ENCODE measurements around the gene MAP4. TPM values are rescaled to one million over a fixed set of nuclear protein-coding genes. Genes with fewer than 3 reads are reported as not detected.

The MAP4 gene
- total and polyA plus RNA-seq, 2 of the 13 experiments (the other 11 are each of a cell fraction or from before 2014, with no cell fraction given) = 33.1 to 38.7 TPM

DNA sequence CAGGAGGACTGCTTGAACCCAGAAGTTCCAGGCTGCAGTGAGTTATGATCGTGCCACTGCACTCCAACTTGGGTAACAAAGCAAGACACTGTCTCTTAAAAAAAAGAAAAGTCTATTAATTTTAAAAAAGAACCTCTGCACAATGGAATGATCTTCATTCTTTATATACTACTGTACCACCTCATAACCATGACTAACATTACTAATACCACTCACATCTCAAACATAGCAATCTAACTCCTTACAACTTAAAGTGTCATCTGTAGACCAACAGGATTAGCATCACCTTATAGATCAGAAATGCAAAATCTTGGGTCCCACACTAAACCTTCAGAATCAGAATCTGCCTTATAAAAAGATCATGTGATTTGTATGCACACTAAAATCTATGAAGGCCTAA is 48.8 kb upstream of the MAP4 start:
- Histone ChIP-seq H3K4me3 (replicated peaks in 1 of 3; ENCODE audit: insufficient read depth in 1 of 3, low read depth in 2 of 3, low read length in 3 of 3) (no peak overlapping the region), H3K9ac (ENCODE audit: insufficient read depth, low read depth, low read length) (no peak overlapping the region), H2AFZ (ENCODE audit: low read length) (no peak overlapping the region), H3K27me3 (ENCODE audit: control insufficient read depth in 1 of 2, insufficient read depth in 2 of 2, low read length in 2 of 2) (no peaks in the 10 kb centered on the region), H3K36me3 (replicated peaks in 1 of 2; ENCODE audit: control insufficient read depth in 1 of 2, insufficient read depth in 2 of 2, low read length in 2 of 2) (peaks cover 0 to 11% of the 10 kb centered on the region in 2 experiments; a peak in 2 of 5 replicates), H3K4me2 (ENCODE audit: low read depth, low read length) (no peak overlapping the region), H3K9me3 (ENCODE audit: low read length) (no peaks in the 10 kb centered on the region), H3K4me1 (ENCODE audit: insufficient read depth, low read length) (peaks cover 17% of the 10 kb centered on the region), H3K79me2 (ENCODE audit: insufficient read depth, low read length) (peaks cover 76% of the 10 kb centered on the region), H3K27ac (ENCODE audit: extremely low read length, insufficient read depth, low read length) (no peak overlapping the region), H4K20me1 (ENCODE audit: insufficient read depth, low read length) (peaks cover 2% of the 10 kb centered on the region)
- WGBS (ENCODE audit: low lambda C conversion rate) = 95% methylated on average over 1 of the region's 1 CpG
- FAIRE-seq = no peak
- ATAC-seq = no peak
- no peak for TF ChIP-seq BHLHE40 (IDR thresholded peaks at IDR 0.05; ENCODE audit: low read length)
- TF ChIP-seq BCL6 (CRISPR knock-in tag; IDR thresholded peaks at IDR 0.05) = no peak
- no peak for TF ChIP-seq ESRRA (CRISPR knock-in tag; IDR thresholded peaks at IDR 0.05; ENCODE audit: low read depth)
- no peak for TF ChIP-seq ZNF557 (CRISPR knock-in tag; IDR thresholded peaks at IDR 0.05)
- no peak for TF ChIP-seq MNT (IDR thresholded peaks at IDR 0.05)
- TF ChIP-seq, protein P1, sequence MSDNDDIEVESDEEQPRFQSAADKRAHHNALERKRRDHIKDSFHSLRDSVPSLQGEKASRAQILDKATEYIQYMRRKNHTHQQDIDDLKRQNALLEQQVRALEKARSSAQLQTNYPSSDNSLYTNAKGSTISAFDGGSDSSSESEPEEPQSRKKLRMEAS (IDR thresholded peaks at IDR 0.05) = no peak
- TF ChIP-seq U2AF2 (IDR thresholded peaks at IDR 0.05; ENCODE audit: low read depth, low read length) = no peak
- TF ChIP-seq ARNTL (CRISPR knock-in tag; IDR thresholded peaks at IDR 0.05) = no peak
- no peak for TF ChIP-seq ZNF329 (CRISPR knock-in tag; IDR thresholded peaks at IDR 0.05; ENCODE audit: low read depth)
- no peak for TF ChIP-seq TOE1 (CRISPR knock-in tag; IDR thresholded peaks at IDR 0.05)
- no peak for TF ChIP-seq CAMTA2 (CRISPR knock-in tag; IDR thresholded peaks at IDR 0.05; ENCODE audit: borderline replicate concordance)
- no peak for TF ChIP-seq NONO (IDR thresholded peaks at IDR 0.05)
- TF ChIP-seq NONO (CRISPR knock-in tag; conservative IDR thresholded peaks at IDR 0.05) = no peak
- no peak for TF ChIP-seq KDM6A (CRISPR knock-in tag; IDR thresholded peaks at IDR 0.05; ENCODE audit: low read depth)
- TF ChIP-seq HOXA9 (CRISPR knock-in tag; IDR thresholded peaks at IDR 0.05; ENCODE audit: borderline replicate concordance) = no peak
- no peak for DNase-seq (ENCODE audit: low spot score)
- intact Hi-C loops (cut with micrococcal nuclease; ENCODE audit: unreplicated experiment) (no loop called here), in situ Hi-C loops (cut with HindIII; ENCODE audit: extremely low pct_ligation_motif_present, low pct_unique_long_range_greater_than_20kb) (no loop called here)
- BruUV-seq (replicated peaks) = no TSS peak
- POLR2A ChIA-PET = no interaction called here
- CTCF ChIA-PET (ENCODE audit: low intra/inter-chr PET ratio, low total read pairs) = no interaction called here
